Gastroesophageal sphincter (tissue), 3 donors: ENCODE measurements around the gene NBAS.

Source experiments
- CTCF ChIP-seq, 4 experiments: fragments of 200-600 bp in 2 of 4; fragments of 450-650 bp in 2 of 4; sonication (generic) in 1 of 4; IDR thresholded peaks; one replicate each; pipeline ENCODE4 v1.5.1; 2017 to 2019; ENCODE audit warnings: antibody characterized with exemption in 4 of 4, mild to moderate bottlenecking in 2 of 4, moderate library complexity in 2 of 4
- POLR2A ChIP-seq, 2 donors: fragments of 450-650 bp; IDR thresholded peaks; one replicate each; pipeline ENCODE4 v1.6.1; 2017; ENCODE audit warnings: antibody characterized with exemption in 2 of 2, mild to moderate bottlenecking in 2 of 2, moderate library complexity in 1 of 2

- TF ChIP-seq POLR2A (IDR thresholded peaks at IDR 0.05), result no peak
- no peak for TF ChIP-seq CTCF (IDR thresholded peaks at IDR 0.05)
Observed at GRCh38 chr2:15133461-15133860, 427.7 kb downstream of the NBAS start.
